B cell (primary cell): Measurements from ENCODE around the gene VWA3B. TPM values are rescaled to one million over a fixed set of nuclear protein-coding genes. Genes with fewer than 3 reads are reported as not detected.

Experiments used
- ATAC-seq: fragments of 200-7000 bp; cut with Tn5 transposase; one replicate; pipeline ENCODE4 v1.10.0; 2021; ENCODE audit warnings: low read depth, mild to moderate bottlenecking, moderate number of reproducible peaks, moderate library complexity
- CTCF ChIA-PET: fragments of 350-600 bp; sonication (Branson Sonifier 250); formaldehyde crosslinking; loops from one replicate; lab custom pipeline; 2021; ENCODE audit warnings: antibody characterized with exemption, inconsistent platforms; lab: Charles Lee
- POLR2A ChIA-PET: fragments of 350-600 bp; sonication (Branson Sonifier 250); formaldehyde crosslinking; loops from one replicate; lab custom pipeline; 2021; ENCODE audit warnings: antibody characterized with exemption; lab: Charles Lee
- DNase-seq: peaks from one replicate; pipeline ENCODE4 v3.0.0; 2013
- H2AFZ ChIP-seq: 2 replicates; pipeline ENCODE4 v1.6.1; 2012; ENCODE audit warnings: mild to moderate bottlenecking, low read depth, low read length; ENCODE audit not compliant: insufficient read depth, poor library complexity, severe bottlenecking
- H3K27ac ChIP-seq, 2 donors: 1 replicate in 1 of 2; 2 replicates in 1 of 2; pipeline ENCODE4 v1.5.1; 2012 to 2013; ENCODE audit warnings: low read length in 2 of 2, mild to moderate bottlenecking in 2 of 2, moderate library complexity in 1 of 2
- H3K27me3 ChIP-seq, 4 experiments: fragments of 200-600 bp in 1 of 4; sonication (generic) in 1 of 4; replicated peaks in 1 of 4; 1 replicate in 2 of 4; 2 replicates in 2 of 4; pipeline versions ENCODE4 v1.6.1 to v1.7.0; 2013 to 2016; ENCODE audit warnings: low read length in 3 of 4, mild to moderate bottlenecking in 2 of 4, mixed read lengths in 1 of 4, moderate library complexity in 1 of 4; ENCODE audit not compliant: insufficient read depth in 4 of 4, control insufficient read depth in 3 of 4; ENCODE audit errors: control extremely low read depth in 1 of 4
- H3K36me3 ChIP-seq, 2 experiments: replicated peaks in 1 of 2; 1 replicate in 1 of 2; 2 replicates in 1 of 2; pipeline versions ENCODE4 v1.6.1 to v1.7.1; 2013; ENCODE audit warnings: low read length in 1 of 2; ENCODE audit not compliant: insufficient read depth in 2 of 2, control insufficient read depth in 1 of 2; ENCODE audit errors: control extremely low read depth in 1 of 2, extremely low read depth in 1 of 2
- H3K4me1 ChIP-seq, 2 donors: fragments of 200-600 bp in 1 of 2; sonication (generic) in 1 of 2; 1 replicate in 1 of 2; 2 replicates in 1 of 2; pipeline versions ENCODE4 v1.5.1 to v1.6.1; 2013 to 2017; ENCODE audit warnings: low read length in 2 of 2; ENCODE audit not compliant: control insufficient read depth in 2 of 2, insufficient read depth in 2 of 2
- H3K4me2 ChIP-seq: replicated peaks from 2 replicates; pipeline ENCODE3; 2012; ENCODE audit warnings: mild to moderate bottlenecking, low read depth, low read length; ENCODE audit not compliant: poor library complexity, severe bottlenecking
- H3K4me3 ChIP-seq, 5 experiments: fragments of 200-600 bp in 1 of 5; sonication (generic) in 1 of 5; 1 replicate in 3 of 5; 2 replicates in 2 of 5; pipeline versions ENCODE4 v1.5.1 to v1.7.0; 2011 to 2016; ENCODE audit warnings: low read length in 4 of 5, mild to moderate bottlenecking in 4 of 5, low read depth in 2 of 5, control low read depth in 1 of 5, moderate library complexity in 1 of 5; ENCODE audit not compliant: insufficient read depth in 1 of 5; ENCODE audit errors: control extremely low read depth in 1 of 5, extremely low read depth in 1 of 5
- H3K79me2 ChIP-seq: fragments of 200-600 bp; sonication (generic); one replicate; pipeline ENCODE4 v1.6.0; 2016; ENCODE audit warnings: low read length; ENCODE audit not compliant: control insufficient read depth, insufficient read depth
- H3K9ac ChIP-seq: fragments of 200-600 bp; sonication (generic); 2 replicates; pipeline ENCODE4 v1.6.1; 2017; ENCODE audit warnings: mild to moderate bottlenecking, low read length, moderate library complexity
- H3K9me3 ChIP-seq, 3 donors: one replicate each; pipeline versions ENCODE4 v1.6.1 to v1.7.1; 2013; ENCODE audit warnings: low read length in 2 of 3; ENCODE audit not compliant: control insufficient read depth in 2 of 3, insufficient read depth in 1 of 3; ENCODE audit errors: control extremely low read depth in 1 of 3
- H4K20me1 ChIP-seq: 2 replicates; pipeline ENCODE4 v1.6.0; 2012; ENCODE audit warnings: mild to moderate bottlenecking, low read length; ENCODE audit not compliant: insufficient read depth, control insufficient read depth, poor library complexity, severe bottlenecking
- H3K27ac Mint-ChIP-seq: one replicate; pipeline ENCODE4 v1.8.0; 2021; ENCODE audit warnings: mixed read lengths
- H3K27me3 Mint-ChIP-seq: one replicate; pipeline ENCODE4 v1.8.0; 2021; ENCODE audit warnings: mixed read lengths
- H3K4me1 Mint-ChIP-seq: one replicate; pipeline ENCODE4 v1.8.0; 2021; ENCODE audit warnings: mixed read lengths
- H3K4me3 Mint-ChIP-seq: one replicate; pipeline ENCODE4 v1.8.0; 2021; ENCODE audit warnings: mixed read lengths
- H3K9me3 Mint-ChIP-seq: one replicate; pipeline ENCODE4 v1.8.0; 2022; ENCODE audit warnings: mixed read lengths; ENCODE audit not compliant: insufficient read depth
- EZH2 ChIP-seq: IDR thresholded peaks from 2 replicates; pipeline ENCODE4 v1.6.1; 2012; ENCODE audit warnings: borderline replicate concordance, low read depth, mild to moderate bottlenecking, moderate library complexity, low read length; ENCODE audit not compliant: insufficient read depth, poor library complexity, severe bottlenecking
- WGBS: methylation state at CpG from one replicate; pipeline ENCODE4 v1.1.5; 2013; ENCODE audit warnings: missing lambda C conversion rate; ENCODE audit not compliant: insufficient coverage; 5-methylcytosine and 5-hydroxymethylcytosine counted together
- intact Hi-C: fragments of 100-400 bp; cut with micrococcal nuclease; formaldehyde crosslinking; loops from one replicate; pipeline ENCODE4 v1.10.0; 2022
- polyA plus RNA-seq: library from polyadenylated mRNA; depleted of rRNA; stranded (reverse); fragments of >200 nt; gene quantifications from 2 replicates; pipeline ENCODE4 v1.2.3, GENCODE V29; 2012
- total RNA-seq, 2 donors: library from RNA; stranded (reverse); fragments of 120-200 nt in 1 of 2; gene quantifications; 1 replicate in 1 of 2; 2 replicates in 1 of 2; pipeline versions ENCODE4 v1.2.3 to v1.2.4, GENCODE V29; 2013 to 2022
- TF ChIP-seq, protein P1 (sequence below): fragments of 200-600 bp; IDR thresholded peaks from one replicate; pipeline ENCODE4 v1.8.0; 2022; ENCODE audit warnings: antibody characterized with exemption, mild to moderate bottlenecking

VWA3B gene
- total and polyA plus RNA-seq, 2 donors (not counting 1 experiment from before 2014, with no cell fraction given): not detected

GRCh38 chr2:98149333-98149697 is 62.3 kb downstream of the VWA3B start:
- Mint-ChIP-seq H3K27me3 (no peaks in the 10 kb centered on the region), H3K4me1 (no peaks in the 10 kb centered on the region), H3K9me3 (peaks cover 2% of the 10 kb centered on the region), H3K27ac (no peak overlapping the region), H3K4me3 (no peak overlapping the region)
- H3K9me3 ChIP-seq: peaks cover 0 to 4% (median 0%) of the 10 kb centered on the region in 3 donors
- no peak overlapping the region for H3K4me3 ChIP-seq
- 69% methylated on average over 3 of the region's 4 CpGs for WGBS
- ATAC-seq (no peak), DNase-seq (no peak)
- CTCF ChIA-PET: no interaction called here
- H2AFZ ChIP-seq: no peak overlapping the region
- no peaks in the 10 kb centered on the region for H3K79me2 ChIP-seq
- intact Hi-C loops: no loop called here
- POLR2A ChIA-PET: no interaction called here
- TF ChIP-seq EZH2: no peak
- TF ChIP-seq, protein P1, sequence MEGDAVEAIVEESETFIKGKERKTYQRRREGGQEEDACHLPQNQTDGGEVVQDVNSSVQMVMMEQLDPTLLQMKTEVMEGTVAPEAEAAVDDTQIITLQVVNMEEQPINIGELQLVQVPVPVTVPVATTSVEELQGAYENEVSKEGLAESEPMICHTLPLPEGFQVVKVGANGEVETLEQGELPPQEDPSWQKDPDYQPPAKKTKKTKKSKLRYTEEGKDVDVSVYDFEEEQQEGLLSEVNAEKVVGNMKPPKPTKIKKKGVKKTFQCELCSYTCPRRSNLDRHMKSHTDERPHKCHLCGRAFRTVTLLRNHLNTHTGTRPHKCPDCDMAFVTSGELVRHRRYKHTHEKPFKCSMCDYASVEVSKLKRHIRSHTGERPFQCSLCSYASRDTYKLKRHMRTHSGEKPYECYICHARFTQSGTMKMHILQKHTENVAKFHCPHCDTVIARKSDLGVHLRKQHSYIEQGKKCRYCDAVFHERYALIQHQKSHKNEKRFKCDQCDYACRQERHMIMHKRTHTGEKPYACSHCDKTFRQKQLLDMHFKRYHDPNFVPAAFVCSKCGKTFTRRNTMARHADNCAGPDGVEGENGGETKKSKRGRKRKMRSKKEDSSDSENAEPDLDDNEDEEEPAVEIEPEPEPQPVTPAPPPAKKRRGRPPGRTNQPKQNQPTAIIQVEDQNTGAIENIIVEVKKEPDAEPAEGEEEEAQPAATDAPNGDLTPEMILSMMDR: no peak
- no peaks in the 10 kb centered on the region for H3K36me3 ChIP-seq
- H3K27me3 ChIP-seq: no peaks in the 10 kb centered on the region
- H3K4me1 ChIP-seq: peaks cover 0 to 4% of the 10 kb centered on the region in 2 donors
- no peak overlapping the region for H3K9ac ChIP-seq
- H4K20me1 ChIP-seq: no peaks in the 10 kb centered on the region
- H3K4me2 ChIP-seq: no peak overlapping the region
- no peak overlapping the region for H3K27ac ChIP-seq

DNA sequence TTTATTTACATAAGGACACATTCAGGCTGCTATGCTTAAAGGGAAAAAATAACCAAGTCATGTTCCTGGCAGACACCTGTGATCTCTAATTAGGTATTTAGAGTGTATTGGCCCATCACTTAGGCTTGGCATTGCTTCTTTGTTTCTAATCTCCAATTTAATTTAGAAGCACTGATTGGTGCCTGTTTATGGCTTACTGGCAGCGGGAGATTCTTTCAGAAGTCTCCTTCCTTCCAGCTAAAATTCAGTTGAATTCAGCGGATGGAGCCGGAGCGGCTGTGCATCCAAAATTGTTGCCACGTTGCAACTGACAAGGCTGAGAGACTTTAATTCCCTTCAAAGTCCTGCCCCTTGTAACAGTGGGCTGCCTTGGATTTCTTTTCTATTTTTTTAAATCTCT is 66.5 kb downstream of the VWA3B start:
- Histone ChIP-seq H3K4me2 (no peak overlapping the region), H3K27me3 (no peaks in the 10 kb centered on the region), H3K79me2 (no peaks in the 10 kb centered on the region), H3K9me3 (peaks cover 0 to 4% (median 0%) of the 10 kb centered on the region in 3 donors), H3K9ac (no peak overlapping the region), H3K4me3 (no peak overlapping the region), H3K4me1 (peaks cover 0 to 4% of the 10 kb centered on the region in 2 donors), H3K27ac (no peak overlapping the region), H3K36me3 (no peaks in the 10 kb centered on the region), H4K20me1 (no peaks in the 10 kb centered on the region), H2AFZ (no peak overlapping the region)
- H3K27ac Mint-ChIP-seq: no peak overlapping the region
- ChIA-PET POLR2A (no interaction called here), CTCF (no interaction called here)
- H3K9me3 Mint-ChIP-seq: peaks cover 2% of the 10 kb centered on the region
- ATAC-seq (no peak), DNase-seq (no peak)
- no peaks in the 10 kb centered on the region for H3K4me1 Mint-ChIP-seq
- intact Hi-C loops: no loop called here
- 96% methylated on average over 5 of the region's 5 CpGs for WGBS
- no peak overlapping the region for H3K4me3 Mint-ChIP-seq
- peaks cover 3% of the 10 kb centered on the region for H3K27me3 Mint-ChIP-seq
- TF ChIP-seq EZH2: no peak
- TF ChIP-seq, protein P1: no peak
